GM12892 (cell line): Measurements from ENCODE around the gene HOXC4.

ENCODE experiments used
- DNase-seq: peaks from one replicate; pipeline ENCODE4 v3.0.0; 2011; ENCODE audit not compliant: insufficient read length
- FAIRE-seq: peaks from 2 replicates; lab custom pipeline; 2011; peaks lifted over from hg19 to GRCh38; lab: Jason Lieb, UNC
- POLR2A ChIP-seq: IDR thresholded peaks from 2 replicates; pipeline ENCODE4 v1.6.1; 2011; ENCODE audit warnings: low read depth, low read length, control low read depth
- POLR2AphosphoS5 ChIP-seq: IDR thresholded peaks from 2 replicates; pipeline ENCODE4 v1.6.1; 2011; ENCODE audit warnings: low read depth, low read length, control low read depth
- TAF1 ChIP-seq: IDR thresholded peaks from 2 replicates; pipeline ENCODE4 v1.6.1; 2011; ENCODE audit warnings: low read depth, mild to moderate bottlenecking, control low read depth, low read length, borderline replicate concordance

Gene HOXC4

DNA sequence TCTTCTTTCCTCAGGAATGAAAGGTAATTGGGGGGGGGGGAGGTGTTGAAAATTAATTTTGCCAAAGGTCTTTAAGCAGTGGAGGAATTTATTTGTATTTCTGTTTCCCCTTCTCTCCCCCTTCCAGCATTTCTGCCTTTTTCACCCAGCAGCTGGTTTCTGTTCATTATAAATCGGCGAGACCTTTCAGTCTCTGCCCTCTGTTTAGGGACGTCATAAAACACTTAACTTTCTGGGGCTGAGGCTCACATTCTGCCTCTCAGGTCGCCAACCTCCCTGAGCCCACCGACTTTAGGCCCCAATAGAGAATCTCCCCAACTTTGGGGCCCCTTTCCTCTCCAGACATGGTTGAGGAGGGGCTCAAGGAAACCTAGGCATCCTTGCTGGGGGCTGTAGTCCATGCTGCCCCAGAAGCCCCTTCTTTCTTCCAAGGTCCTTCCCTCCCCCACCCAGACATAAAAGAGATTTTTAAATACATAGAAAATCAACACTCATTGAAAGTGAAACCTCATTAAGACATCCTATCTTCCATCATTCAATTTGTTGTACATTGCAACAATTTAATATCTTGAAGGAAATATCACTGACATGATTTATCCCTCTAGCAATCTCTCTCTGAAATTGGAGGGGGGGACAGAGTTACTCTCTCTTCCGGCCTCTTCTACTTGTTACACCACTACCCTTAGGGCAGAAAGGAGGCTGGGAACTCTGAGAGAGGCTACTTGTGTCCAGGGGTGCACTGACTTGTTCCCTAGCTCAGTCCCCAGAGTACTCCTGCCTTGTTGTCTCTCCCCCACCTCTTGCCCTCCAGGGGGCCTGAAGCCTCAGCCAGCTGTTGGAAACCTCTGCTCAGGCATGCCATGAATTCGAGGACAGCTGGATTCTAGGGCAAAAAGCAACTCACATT lies 27.9 kb upstream of the HOXC4 start:
- no peak for FAIRE-seq
- TF ChIP-seq TAF1: no peak
- no peak for TF ChIP-seq POLR2AphosphoS5
- TF ChIP-seq POLR2A: no peak
- no peak for DNase-seq

DNA sequence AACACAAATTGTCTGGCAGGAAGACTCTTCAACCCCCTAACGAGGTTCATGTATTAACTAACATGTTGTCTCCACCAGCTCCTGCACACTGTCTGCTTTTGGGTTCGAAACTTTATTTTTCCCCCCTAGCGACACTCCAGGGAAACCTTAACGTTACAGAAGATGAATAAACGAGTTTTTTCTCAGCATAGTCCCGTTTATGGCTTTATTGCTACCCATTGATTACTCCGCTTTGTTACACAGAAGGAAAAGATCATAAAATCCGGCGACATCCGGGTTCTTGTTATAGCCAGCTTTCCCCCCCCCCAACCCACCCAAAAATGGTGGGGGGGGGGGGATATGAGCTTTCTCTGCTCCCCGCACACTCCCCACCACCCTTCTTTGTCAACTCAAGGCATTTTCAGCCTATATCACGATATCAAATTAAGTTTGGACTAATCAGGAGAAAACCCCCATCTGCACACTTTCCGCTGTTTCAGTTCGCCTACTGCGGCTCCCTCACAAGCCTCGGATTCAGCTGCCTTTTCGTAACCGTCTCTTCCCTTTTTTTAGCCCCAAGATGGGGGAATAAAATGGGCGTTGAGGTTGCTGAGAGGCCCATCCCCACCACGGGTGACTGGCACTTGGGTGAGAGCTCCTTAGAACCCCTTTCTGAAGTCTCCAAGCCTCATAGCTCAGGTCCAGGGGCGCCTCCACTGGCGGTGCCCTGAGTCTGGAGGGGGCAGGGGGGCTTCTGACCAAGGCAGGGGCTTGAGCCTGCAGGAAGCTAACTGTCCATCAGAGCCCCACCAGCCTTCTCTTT lies 26.8 kb upstream of the HOXC4 start:
- TF ChIP-seq TAF1 (no peak), POLR2A (no peak), POLR2AphosphoS5 (no peak)
- DNase-seq: no peak
- FAIRE-seq: no peak

DNA sequence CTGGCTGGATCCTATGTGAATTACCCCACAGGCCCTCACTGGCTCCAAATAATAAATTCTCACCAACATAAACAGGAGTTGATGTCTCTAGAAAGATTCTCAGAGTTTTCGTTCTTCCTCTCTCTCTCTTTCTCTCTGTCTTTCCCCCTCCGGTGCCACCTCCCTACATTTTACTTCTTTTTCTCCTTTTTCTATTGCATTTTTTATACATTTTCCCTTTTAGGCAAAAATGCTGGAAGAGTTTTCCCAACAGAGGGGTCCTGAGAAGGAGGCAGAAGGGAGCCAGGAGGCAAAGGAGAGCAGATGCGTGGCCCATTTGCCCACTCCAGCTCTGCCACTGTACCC lies 26.2 kb upstream of the HOXC4 start:
- no peak for FAIRE-seq
- DNase-seq: no peak
- TF ChIP-seq POLR2AphosphoS5: no peak
- TF ChIP-seq TAF1: no peak
- no peak for TF ChIP-seq POLR2A

DNA sequence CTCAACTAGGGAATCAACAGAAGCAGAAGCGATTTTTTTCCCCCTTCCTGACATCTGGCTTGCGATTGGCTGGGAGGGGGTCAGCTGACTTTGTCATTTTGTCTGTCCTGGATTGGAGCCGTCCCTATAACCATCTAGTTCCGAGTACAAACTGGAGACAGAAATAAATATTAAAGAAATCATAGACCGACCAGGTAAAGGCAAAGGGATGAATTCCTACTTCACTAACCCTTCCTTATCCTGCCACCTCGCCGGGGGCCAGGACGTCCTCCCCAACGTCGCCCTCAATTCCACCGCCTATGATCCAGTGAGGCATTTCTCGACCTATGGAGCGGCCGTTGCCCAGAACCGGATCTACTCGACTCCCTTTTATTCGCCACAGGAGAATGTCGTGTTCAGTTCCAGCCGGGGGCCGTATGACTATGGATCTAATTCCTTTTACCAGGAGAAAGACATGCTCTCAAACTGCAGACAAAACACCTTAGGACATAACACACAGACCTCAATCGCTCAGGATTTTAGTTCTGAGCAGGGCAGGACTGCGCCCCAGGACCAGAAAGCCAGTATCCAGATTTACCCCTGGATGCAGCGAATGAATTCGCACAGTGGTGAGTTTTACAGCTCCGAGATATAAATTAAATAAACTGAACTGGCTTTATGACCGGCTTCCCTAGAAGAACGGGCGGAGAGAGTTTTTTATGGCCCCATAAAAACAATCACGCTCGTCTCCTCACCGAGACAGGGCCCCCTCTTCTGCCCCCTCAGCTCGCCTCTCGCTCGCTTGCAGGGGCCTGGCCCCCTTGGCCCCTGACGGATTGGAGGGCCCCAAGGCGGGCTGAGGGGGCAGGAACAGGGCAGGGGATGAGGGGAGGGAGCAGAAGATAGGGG lies 25.1 kb upstream of the HOXC4 start, which contains the start of gene HOXC6:
Gene HOXC6, plus strand, starts transcription at position 127 of the 888 bp plus-strand sequence. Its CDS starts 82 bp downstream, at position 209.
- DNase-seq: no peak
- FAIRE-seq: peak; percentile 51
- TF ChIP-seq TAF1 (no peak), POLR2A (no peak), POLR2AphosphoS5 (no peak)

DNA sequence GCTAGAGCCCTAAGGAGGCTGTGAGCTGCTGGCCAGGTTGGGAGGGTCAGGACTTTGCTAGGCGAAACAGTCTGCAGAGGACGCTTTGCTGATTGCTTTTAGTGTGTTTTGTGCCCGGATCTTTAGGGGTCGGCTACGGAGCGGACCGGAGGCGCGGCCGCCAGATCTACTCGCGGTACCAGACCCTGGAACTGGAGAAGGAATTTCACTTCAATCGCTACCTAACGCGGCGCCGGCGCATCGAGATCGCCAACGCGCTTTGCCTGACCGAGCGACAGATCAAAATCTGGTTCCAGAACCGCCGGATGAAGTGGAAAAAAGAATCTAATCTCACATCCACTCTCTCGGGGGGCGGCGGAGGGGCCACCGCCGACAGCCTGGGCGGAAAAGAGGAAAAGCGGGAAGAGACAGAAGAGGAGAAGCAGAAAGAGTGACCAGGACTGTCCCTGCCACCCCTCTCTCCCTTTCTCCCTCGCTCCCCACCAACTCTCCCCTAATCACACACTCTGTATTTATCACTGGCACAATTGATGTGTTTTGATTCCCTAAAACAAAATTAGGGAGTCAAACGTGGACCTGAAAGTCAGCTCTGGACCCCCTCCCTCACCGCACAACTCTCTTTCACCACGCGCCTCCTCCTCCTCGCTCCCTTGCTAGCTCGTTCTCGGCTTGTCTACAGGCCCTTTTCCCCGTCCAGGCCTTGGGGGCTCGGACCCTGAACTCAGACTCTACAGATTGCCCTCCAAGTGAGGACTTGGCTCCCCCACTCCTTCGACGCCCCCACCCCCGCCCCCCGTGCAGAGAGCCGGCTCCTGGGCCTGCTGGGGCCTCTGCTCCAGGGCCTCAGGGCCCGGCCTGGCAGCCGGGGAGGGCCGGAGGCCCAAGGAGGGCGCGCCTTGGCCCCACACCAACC lies 23.9 kb upstream of the HOXC4 start:
- DNase-seq (no peak), FAIRE-seq (peak; percentile 48)
- no peak for TF ChIP-seq POLR2AphosphoS5
- no peak for TF ChIP-seq POLR2A
- no peak for TF ChIP-seq TAF1

DNA sequence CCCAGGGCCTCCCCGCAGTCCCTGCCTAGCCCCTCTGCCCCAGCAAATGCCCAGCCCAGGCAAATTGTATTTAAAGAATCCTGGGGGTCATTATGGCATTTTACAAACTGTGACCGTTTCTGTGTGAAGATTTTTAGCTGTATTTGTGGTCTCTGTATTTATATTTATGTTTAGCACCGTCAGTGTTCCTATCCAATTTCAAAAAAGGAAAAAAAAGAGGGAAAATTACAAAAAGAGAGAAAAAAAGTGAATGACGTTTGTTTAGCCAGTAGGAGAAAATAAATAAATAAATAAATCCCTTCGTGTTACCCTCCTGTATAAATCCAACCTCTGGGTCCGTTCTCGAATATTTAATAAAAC lies 23.2 kb upstream of the HOXC4 start:
- TF ChIP-seq POLR2A: no peak
- TF ChIP-seq TAF1: no peak
- TF ChIP-seq POLR2AphosphoS5: no peak
- DNase-seq (no peak), FAIRE-seq (no peak)

DNA sequence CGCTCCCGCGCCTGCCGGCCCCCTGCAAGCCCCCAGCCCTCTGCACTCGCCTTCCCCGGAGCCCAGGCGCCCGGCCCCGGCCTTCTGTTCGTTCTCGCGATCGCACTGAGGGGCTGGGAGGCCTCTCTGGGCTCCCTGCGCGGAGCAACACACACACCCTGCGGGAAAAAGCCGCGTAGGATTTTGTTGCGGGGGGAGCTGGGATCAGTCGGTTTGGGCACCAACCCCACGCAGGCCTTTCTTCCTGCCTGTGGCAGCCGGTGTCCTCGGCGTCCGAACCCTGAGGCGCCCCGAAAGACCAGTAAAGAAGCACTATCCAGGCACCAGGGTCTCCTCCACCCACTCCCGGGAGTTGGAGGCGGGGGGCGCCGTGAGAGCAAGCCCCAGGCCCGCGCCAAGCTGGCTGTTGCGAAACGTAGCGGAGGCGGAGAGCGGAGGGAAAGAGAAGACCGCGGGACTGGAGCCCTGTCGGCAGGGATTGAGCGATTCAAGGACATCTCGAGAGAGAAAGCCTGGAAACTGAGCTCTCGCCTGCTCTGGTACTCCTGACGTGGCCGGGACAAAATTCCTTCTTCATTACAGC lies 22.7 kb upstream of the HOXC4 start:
- no peak for FAIRE-seq
- no peak for TF ChIP-seq POLR2AphosphoS5
- TF ChIP-seq POLR2A: no peak
- no peak for TF ChIP-seq TAF1
- no peak for DNase-seq

DNA sequence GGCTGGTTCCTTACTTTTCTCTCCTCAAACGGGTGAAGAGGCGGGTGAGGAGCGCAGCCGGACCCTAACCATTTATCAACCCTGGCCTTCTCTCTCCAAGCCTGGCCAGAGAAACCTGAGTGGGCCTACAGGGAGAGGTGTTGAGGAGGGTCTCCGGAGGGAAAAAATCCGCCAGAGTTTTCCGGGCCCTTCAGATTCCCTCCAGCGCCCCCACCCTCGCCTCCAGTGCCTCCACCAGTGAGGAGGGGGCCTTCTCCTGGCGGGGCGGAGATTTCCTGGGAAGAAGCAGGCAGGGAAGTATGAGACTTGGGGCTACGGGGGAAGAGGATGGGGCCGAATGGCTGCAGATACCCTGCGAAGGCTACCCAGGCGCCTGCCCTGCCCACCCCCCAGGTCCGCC lies 22.2 kb upstream of the HOXC4 start:
- no peak for TF ChIP-seq TAF1
- no peak for TF ChIP-seq POLR2A
- TF ChIP-seq POLR2AphosphoS5: no peak
- FAIRE-seq (no peak), DNase-seq (no peak)

DNA sequence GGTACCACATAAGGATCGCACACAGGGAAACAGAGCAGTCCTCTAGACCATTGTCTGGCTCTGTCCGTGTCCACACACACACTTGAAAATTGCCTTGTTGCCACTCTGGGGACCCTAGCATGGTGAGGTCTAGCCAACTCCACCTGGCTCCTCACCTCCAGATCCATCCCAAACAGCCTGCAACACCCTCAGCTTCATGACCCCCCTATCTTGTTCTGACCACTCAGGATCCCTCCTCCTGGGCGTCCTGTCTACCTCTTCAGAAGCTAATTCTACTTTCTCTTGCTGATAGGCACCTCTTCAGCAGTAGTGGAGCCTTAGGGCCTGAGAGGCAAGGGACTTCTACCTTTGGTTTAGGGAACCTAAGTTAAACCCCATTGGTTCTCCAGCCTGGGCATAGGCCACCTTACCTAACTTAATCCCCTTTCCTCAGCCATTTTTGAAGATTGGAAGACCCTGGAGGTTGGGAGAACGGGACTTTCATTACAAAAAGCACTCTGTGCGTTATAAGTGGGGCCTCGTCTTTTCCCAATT lies 21.5 kb upstream of the HOXC4 start:
- FAIRE-seq (no peak), DNase-seq (no peak)
- no peak for TF ChIP-seq TAF1
- no peak for TF ChIP-seq POLR2AphosphoS5
- no peak for TF ChIP-seq POLR2A

DNA sequence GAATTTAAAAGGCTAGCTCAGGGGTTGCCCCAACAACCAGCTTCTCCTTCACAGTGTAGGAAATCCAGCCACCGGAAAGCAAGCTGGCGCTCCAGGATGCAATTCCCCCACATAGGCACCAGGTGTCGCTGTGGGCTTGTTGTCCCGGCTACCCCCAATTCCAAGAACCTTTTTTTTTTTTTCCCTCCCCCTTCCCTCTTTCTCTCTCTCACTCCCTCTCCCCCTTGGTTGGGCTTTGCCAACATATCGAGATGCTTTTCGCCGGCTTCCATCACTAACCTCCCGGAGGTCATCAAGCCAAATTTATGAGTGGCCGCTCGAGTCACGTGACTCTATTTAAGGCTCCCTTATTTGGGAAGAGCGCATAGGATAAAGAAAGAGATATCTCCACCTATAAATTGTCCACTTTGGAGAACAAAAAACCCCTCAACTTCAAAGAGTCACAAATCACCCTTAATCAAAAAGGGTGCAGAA lies 21.0 kb upstream of the HOXC4 start, which contains the start of gene HOXC5:
Gene HOXC5, plus strand, starts transcription at position 424 of the 474 bp plus-strand sequence. CDS start 73 bp downstream, outside the sequence.
- peak; percentile 96 for FAIRE-seq
- TF ChIP-seq TAF1: no peak
- peak; percentile 68 for DNase-seq
